Measurements from ENCODE around the gene RNASEH2A.

- TF ChIP-seq CTCF (IDR thresholded peaks at IDR 0.05) (no peak), E2F1 (CRISPR knock-in tag; IDR thresholded peaks at IDR 0.05) (no peak), PRDM15 (CRISPR knock-in tag; IDR thresholded peaks at IDR 0.05) (no peak), ATF6 (CRISPR knock-in tag; IDR thresholded peaks at IDR 0.05) (no peak), ATF2 (CRISPR knock-in tag; IDR thresholded peaks at IDR 0.05; ENCODE audit: borderline replicate concordance, low read depth) (no peak), MAX (CRISPR knock-in tag; IDR thresholded peaks at IDR 0.05) (no peak), NFE2L1 (CRISPR knock-in tag; IDR thresholded peaks at IDR 0.05) (no peak), HMGXB4 (CRISPR knock-in tag; IDR thresholded peaks at IDR 0.05) (no peak), E2F4 (CRISPR knock-in tag; IDR thresholded peaks at IDR 0.05; ENCODE audit: borderline replicate concordance, low read depth) (no peak)
Observed at GRCh38 chr19:12815088-12815487, 8.7 kb downstream of the RNASEH2A start.
